ENCODE results near the gene STK11IP.

DNA sequence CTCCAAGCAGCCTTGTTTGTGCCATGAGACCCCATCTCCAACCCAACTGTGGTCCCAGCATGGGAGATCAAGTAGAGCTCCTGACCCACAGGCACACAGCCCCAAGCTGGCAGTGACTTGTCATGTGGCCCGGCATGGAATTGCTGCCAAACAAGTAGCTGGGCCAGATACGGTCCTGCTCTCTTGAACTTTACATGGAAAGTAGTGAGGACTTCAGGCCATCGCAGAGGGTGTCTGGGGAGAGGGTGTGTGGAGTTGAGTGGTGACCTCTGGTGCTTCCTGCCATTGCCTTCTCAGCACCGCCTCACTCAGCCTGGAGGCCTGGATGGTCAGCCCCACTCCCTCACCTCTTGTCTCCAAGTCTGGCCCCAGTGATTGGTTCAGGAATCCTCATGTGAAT is 18.9 kb downstream of the STK11IP start:
- TF ChIP-seq, protein P1, sequence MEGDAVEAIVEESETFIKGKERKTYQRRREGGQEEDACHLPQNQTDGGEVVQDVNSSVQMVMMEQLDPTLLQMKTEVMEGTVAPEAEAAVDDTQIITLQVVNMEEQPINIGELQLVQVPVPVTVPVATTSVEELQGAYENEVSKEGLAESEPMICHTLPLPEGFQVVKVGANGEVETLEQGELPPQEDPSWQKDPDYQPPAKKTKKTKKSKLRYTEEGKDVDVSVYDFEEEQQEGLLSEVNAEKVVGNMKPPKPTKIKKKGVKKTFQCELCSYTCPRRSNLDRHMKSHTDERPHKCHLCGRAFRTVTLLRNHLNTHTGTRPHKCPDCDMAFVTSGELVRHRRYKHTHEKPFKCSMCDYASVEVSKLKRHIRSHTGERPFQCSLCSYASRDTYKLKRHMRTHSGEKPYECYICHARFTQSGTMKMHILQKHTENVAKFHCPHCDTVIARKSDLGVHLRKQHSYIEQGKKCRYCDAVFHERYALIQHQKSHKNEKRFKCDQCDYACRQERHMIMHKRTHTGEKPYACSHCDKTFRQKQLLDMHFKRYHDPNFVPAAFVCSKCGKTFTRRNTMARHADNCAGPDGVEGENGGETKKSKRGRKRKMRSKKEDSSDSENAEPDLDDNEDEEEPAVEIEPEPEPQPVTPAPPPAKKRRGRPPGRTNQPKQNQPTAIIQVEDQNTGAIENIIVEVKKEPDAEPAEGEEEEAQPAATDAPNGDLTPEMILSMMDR (IDR thresholded peaks at IDR 0.05): no peak
- no peak for TF ChIP-seq POLR2A (IDR thresholded peaks at IDR 0.05)
